Measurements from ENCODE around the gene DBNDD1.
"Not testable (repeated sequence)": the region's sequence is repeated elsewhere in the genome, so short reads cannot be mapped to it uniquely, and the experiment has no call there.

The DBNDD1 gene

GRCh38 chr16:89990799-89991198 is 28.5 kb downstream of the DBNDD1 start:
- DNase-seq (ENCODE audit: low read depth in 2 of 2) = no peak

- DNase-seq (ENCODE audit: low read depth in 2 of 2) = no peak
Measured at GRCh38 chr16:89988951-89989350, 30.3 kb downstream of the DBNDD1 start.

GRCh38 chr16:89987169-89987568 is 32.1 kb downstream of the DBNDD1 start:
- DNase-seq (ENCODE audit: low read depth in 2 of 2) = no peak

- no peak for DNase-seq (ENCODE audit: low read depth in 2 of 2)
Measured at GRCh38 chr16:89986600-89986999, 32.7 kb downstream of the DBNDD1 start.

GRCh38 chr16:89985219-89985618 is 34.0 kb downstream of the DBNDD1 start:
- DNase-seq (ENCODE audit: low read depth in 2 of 2) = no peak

GRCh38 chr16:89984216-89984615 is 35.0 kb downstream of the DBNDD1 start:
- DNase-seq (ENCODE audit: low read depth in 2 of 2) = no peak

- DNase-seq (ENCODE audit: low read depth in 2 of 2) = no peak
Measured at GRCh38 chr16:89983536-89983935, 35.7 kb downstream of the DBNDD1 start.

GRCh38 chr16:89982318-89982717 is 36.9 kb downstream of the DBNDD1 start:
- DNase-seq (ENCODE audit: low read depth in 2 of 2) = no peak

GRCh38 chr16:89981414-89981813 is 37.8 kb downstream of the DBNDD1 start:
- DNase-seq (ENCODE audit: low read depth in 2 of 2) = peak in 1 of 2 experiments; percentile 20

- DNase-seq (ENCODE audit: low read depth in 2 of 2) = no peak
Measured at GRCh38 chr16:89974870-89975269, 44.4 kb downstream of the DBNDD1 start.

- DNase-seq (ENCODE audit: low read depth in 2 of 2) = no peak
Measured at GRCh38 chr16:89973654-89974335, 45.5 kb downstream of the DBNDD1 start.

GRCh38 chr16:89973235-89973634 is 46.0 kb downstream of the DBNDD1 start:
- DNase-seq (ENCODE audit: low read depth in 2 of 2) = no peak

- peak; percentile 80 to 84 for DNase-seq (ENCODE audit: low read depth in 2 of 2)
Measured at GRCh38 chr16:89972244-89973234, 46.7 kb downstream of the DBNDD1 start.

GRCh38 chr16:89971495-89972243 is 47.6 kb downstream of the DBNDD1 start:
- no peak for DNase-seq (ENCODE audit: low read depth in 2 of 2)

- no peak for DNase-seq (ENCODE audit: low read depth in 2 of 2)
Measured at GRCh38 chr16:89969741-89970410, 49.4 kb downstream of the DBNDD1 start.

- DNase-seq (ENCODE audit: low read depth in 2 of 2) = not testable (repeated sequence)
Measured at GRCh38 chr16:89968074-89968473, 51.2 kb downstream of the DBNDD1 start.

- not testable (repeated sequence) for DNase-seq (ENCODE audit: low read depth in 2 of 2)
Measured at GRCh38 chr16:89967436-89967835, 51.8 kb downstream of the DBNDD1 start.

GRCh38 chr16:89966756-89967155 is 52.5 kb downstream of the DBNDD1 start:
- no peak for DNase-seq (ENCODE audit: low read depth in 2 of 2)

GRCh38 chr16:89965447-89966225 is 53.6 kb downstream of the DBNDD1 start:
- DNase-seq (ENCODE audit: low read depth in 2 of 2) = no peak

GRCh38 chr16:89964201-89964600 is 55.1 kb downstream of the DBNDD1 start:
- DNase-seq (ENCODE audit: low read depth in 2 of 2) = no peak
